Measurements from ENCODE around the gene NAV1. TPM values are rescaled to one million over a fixed set of nuclear protein-coding genes. Genes with fewer than 3 reads are reported as not detected.

NAV1 gene
- total and polyA plus RNA-seq, 9 of the 15 experiments (the other 6 are each of a cell fraction or from before 2014, with no cell fraction given): 0.91 to 16.8 (median 3.2) TPM

DNA sequence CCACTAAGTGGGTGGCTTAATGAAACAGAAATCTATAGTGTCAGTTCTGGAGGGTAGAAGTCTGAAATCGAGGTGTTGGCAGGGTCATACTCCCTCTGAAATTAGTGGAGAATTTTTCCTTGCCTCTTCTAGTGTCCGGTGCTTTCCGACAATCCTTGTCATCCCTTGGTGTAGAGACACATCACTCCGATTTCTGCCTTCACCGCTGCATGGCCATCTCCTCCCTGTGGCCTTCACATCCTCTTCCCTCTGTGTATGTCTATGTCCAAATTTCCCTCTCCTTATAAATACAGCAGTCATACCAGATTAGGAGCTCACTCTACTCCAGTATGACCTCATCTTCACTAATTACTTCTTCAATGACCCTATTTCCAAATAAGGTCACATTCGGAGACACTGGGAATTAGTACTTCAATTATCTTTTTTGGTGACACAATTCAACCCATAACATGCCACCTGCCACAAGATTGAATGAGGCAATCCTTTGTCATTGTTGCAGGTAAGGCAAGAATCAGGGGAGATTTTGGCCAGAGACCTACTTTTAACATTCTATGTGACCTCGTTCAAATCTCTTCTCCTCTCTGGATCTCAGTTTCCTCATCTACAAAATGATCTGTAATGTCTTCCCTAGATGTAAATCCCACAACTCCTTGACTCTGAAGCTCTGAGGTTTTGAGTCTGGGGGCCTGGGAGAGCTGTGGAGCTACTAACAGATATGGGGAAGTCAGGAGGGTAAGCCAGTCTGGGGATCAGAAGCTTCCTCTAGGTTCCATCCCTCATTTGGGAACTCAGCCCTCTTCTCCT is 16.1 kb downstream of the NAV1 start (continued):
- TF ChIP-seq SRF (CRISPR knock-in tag; IDR thresholded peaks at IDR 0.05) (peak; percentile 51 to 94; a peak in 3 of 4 replicates), POLR2AphosphoS5 (IDR thresholded peaks at IDR 0.05; ENCODE audit: control insufficient read depth, insufficient read depth, low read depth, low read length) (no peak), BCL6 (CRISPR knock-in tag; IDR thresholded peaks at IDR 0.05) (no peak), ZNF586 (CRISPR knock-in tag; conservative IDR thresholded peaks at IDR 0.05) (no peak), ZKSCAN8 (CRISPR knock-in tag; IDR thresholded peaks at IDR 0.05) (peak; percentile 78; the same call in 1 of the 2 replicates), FOSL1 (tag; conservative IDR thresholded peaks at IDR 0.05) (peak; percentile 49; the same call in 1 of the 2 replicates), JUN (IDR thresholded peaks at IDR 0.05; ENCODE audit: borderline replicate concordance, low read depth, low read length) (0 out of 2 replicates have a peak, but pooled peaks have one; percentile 40), JUN (CRISPR knock-in tag; IDR thresholded peaks at IDR 0.05; ENCODE audit: borderline replicate concordance) (no peak), ZNF589 (CRISPR knock-in tag; IDR thresholded peaks at IDR 0.05; ENCODE audit: low read depth) (peak; percentile 75; the same call in 1 of the 2 replicates), COPS2 (conservative IDR thresholded peaks at IDR 0.05) (no peak), ZEB2 (IDR thresholded peaks at IDR 0.05) (peak; percentile 38; the same call in 1 of the 2 replicates), ZNF79 (CRISPR knock-in tag; IDR thresholded peaks at IDR 0.05; ENCODE audit: low read depth) (no peak), ZNF584 (CRISPR knock-in tag; IDR thresholded peaks at IDR 0.05; ENCODE audit: low read depth) (peak; percentile 85), GTF2E2 (tag; IDR thresholded peaks at IDR 0.05) (peak; percentile 49; the same call in 1 of the 2 replicates), THRAP3 (IDR thresholded peaks at IDR 0.05; ENCODE audit: borderline replicate concordance) (no peak)
- TF ChIP-seq, protein P1, sequence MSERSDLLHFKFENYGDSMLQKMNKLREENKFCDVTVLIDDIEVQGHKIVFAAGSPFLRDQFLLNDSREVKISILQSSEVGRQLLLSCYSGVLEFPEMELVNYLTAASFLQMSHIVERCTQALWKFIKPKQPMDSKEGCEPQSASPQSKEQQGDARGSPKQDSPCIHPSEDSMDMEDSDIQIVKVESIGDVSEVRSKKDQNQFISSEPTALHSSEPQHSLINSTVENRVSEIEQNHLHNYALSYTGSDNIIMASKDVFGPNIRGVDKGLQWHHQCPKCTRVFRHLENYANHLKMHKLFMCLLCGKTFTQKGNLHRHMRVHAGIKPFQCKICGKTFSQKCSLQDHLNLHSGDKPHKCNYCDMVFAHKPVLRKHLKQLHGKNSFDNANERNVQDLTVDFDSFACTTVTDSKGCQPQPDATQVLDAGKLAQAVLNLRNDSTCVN (CRISPR knock-in tag; IDR thresholded peaks at IDR 0.05): peak; percentile 81; the same call in 1 of the 2 replicates
- TF ChIP-seq, protein P2, sequence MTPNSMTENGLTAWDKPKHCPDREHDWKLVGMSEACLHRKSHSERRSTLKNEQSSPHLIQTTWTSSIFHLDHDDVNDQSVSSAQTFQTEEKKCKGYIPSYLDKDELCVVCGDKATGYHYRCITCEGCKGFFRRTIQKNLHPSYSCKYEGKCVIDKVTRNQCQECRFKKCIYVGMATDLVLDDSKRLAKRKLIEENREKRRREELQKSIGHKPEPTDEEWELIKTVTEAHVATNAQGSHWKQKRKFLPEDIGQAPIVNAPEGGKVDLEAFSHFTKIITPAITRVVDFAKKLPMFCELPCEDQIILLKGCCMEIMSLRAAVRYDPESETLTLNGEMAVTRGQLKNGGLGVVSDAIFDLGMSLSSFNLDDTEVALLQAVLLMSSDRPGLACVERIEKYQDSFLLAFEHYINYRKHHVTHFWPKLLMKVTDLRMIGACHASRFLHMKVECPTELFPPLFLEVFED (CRISPR knock-in tag; conservative IDR thresholded peaks at IDR 0.05): 0 out of 2 replicates have a peak, but pooled peaks have one; percentile 30
- TF ChIP-seq, protein P3, sequence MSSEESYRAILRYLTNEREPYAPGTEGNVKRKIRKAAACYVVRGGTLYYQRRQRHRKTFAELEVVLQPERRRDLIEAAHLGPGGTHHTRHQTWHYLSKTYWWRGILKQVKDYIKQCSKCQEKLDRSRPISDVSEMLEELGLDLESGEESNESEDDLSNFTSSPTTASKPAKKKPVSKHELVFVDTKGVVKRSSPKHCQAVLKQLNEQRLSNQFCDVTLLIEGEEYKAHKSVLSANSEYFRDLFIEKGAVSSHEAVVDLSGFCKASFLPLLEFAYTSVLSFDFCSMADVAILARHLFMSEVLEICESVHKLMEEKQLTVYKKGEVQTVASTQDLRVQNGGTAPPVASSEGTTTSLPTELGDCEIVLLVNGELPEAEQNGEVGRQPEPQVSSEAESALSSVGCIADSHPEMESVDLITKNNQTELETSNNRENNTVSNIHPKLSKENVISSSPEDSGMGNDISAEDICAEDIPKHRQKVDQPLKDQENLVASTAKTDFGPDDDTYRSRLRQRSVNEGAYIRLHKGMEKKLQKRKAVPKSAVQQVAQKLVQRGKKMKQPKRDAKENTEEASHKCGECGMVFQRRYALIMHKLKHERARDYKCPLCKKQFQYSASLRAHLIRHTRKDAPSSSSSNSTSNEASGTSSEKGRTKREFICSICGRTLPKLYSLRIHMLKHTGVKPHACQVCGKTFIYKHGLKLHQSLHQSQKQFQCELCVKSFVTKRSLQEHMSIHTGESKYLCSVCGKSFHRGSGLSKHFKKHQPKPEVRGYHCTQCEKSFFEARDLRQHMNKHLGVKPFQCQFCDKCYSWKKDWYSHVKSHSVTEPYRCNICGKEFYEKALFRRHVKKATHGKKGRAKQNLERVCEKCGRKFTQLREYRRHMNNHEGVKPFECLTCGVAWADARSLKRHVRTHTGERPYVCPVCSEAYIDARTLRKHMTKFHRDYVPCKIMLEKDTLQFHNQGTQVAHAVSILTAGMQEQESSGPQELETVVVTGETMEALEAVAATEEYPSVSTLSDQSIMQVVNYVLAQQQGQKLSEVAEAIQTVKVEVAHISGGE (CRISPR knock-in tag; IDR thresholded peaks at IDR 0.05): 0 out of 6 replicates have a peak, but pooled peaks of 1 of the 3 experiments have one; percentile 5
- TF ChIP-seq, protein P4, sequence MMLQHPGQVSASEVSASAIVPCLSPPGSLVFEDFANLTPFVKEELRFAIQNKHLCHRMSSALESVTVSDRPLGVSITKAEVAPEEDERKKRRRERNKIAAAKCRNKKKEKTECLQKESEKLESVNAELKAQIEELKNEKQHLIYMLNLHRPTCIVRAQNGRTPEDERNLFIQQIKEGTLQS (IDR thresholded peaks at IDR 0.05): peak; percentile 88
- TF ChIP-seq, protein P4 (CRISPR knock-in tag; conservative IDR thresholded peaks at IDR 0.05): no peak

All from K562 (cell line).